HG02981 (cell line): ENCODE data around the gene CREG2.
A peak's percentile ranks its signal among the peaks of the same experiment; 100 is the strongest.

Experiments used
- ATAC-seq: cut with Tn5 transposase; IDR thresholded peaks from one replicate; pipeline ENCODE4 v1.9.1; 2021; ENCODE audit warnings: mild to moderate bottlenecking, moderate library complexity; ENCODE audit not compliant: unreplicated experiment

The CREG2 gene

GRCh38 chr2:101310834-101311695 is 76.2 kb downstream of the CREG2 start:
- ATAC-seq = no peak

DNA sequence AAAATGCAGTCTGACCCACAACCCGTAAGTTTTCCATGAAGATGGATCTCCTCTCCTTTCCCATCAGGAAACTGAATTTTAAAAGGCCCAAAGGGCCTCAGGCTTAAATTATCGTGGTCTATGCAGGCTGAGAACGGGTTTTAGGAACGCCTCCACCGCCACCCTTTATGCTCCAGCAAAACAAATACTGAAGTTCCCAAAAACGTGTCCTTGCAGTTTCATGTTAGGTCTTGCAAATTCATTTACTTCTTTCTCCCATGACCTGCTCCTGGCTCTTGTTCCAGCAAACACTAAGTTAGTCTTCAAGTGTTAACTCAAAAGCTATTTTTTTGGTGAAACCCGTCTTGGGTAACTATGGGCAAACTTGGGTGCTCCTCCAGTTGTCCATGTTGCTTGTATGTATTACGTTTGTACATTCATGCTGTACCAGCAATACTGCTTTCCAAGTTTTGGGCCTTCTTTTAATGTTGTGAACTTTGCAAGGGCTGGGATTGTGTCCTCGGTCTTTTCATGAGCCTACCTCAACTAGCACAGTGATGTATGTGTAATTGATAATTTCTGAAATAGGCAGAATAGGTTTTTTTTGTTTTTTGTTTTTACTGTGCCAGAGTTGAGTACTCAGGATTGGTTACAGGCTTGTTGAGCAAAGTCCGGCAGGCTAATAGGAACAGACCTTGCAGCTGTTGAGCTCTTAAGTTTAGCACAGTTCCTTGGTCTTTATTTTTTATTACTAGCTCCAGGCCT is 77.0 kb downstream of the CREG2 start:
- no peak for ATAC-seq

DNA sequence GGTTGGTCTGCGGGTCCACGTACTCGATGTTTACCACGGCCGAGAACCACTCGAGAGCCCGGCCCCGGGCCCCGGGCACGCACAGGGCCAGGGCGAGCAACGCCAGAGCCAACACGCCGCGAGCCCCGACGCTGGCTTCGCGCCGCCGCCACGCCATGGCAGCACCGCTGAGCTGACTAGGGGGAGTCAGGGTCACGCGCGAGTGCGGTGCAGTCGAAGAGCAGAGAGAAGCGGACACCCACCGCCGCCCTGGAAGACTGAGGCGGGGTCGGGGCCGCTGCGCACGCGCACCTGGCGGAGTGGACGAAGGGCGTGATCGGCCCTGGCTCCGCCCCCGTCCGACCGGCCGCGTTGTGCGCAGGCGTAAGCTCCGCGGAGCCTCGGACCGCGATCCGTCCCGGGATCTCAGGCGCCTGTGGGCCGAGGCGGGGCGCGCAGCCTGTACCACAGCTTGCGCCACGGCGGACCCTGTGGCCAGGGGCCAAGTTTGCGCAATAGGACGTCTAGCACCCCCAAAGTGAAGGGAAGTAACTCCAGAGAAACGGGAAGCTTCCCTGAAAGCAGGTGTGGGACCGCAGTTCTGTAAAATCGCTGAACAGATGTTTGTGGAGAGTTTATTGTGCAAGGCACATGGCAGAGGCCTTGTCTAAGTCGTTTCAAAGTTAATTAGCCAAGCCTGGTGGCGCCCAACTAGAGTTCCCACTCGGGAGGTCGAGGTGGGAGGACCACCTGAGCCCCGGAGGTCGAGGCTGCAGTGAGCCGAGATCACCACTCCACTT is 78.7 kb downstream of the CREG2 start, which contains the start of gene RNF149:
TSS of gene RNF149 (minus strand) at position 270 of the 779 bp plus-strand sequence. CDS start at position 157, 113 bp downstream.
- peak; percentile 56 for ATAC-seq

DNA sequence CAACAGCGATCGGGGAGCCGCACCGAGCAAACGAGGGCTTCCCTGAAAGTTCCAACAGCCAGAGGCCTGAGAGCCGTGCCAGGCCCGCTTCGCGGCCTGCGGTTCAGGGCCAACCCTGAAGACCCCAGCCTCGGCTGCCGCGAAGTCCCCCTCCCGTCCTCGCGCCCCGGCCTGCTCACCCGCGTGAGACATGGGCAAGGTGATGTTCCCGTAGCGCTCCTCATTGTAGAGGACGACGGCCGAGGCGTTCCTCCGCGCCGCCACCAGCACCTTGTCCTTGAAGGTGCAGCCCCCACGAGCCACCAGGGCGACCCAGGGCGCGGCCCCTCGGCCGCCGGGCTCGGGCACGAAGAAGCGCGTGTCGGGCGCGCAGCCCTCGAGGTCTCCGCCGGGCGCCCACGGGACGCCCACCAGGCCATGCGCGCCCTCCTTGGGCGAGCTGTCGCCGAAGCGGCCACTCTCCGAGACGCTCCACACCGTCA is 79.3 kb downstream of the CREG2 start:
- ATAC-seq = peak; percentile 14

DNA sequence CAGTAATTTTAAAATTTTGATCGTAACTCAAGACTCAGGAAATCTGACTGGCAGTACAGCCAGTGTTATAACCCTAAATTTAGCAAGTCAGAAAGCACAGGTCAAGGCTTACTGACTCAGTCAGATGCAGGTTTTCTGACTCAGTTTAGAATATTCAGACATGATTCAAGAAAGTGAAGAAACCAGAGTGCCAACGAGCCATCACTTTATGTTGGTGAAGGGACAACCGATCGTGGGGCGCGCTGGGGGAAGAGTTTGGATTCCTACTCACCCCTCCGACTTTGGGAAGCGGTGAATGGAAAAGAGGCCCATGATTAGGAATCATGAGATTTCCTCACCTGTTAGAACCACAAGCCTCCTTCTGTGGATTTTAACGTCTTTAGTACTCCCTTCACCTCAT is 79.8 kb downstream of the CREG2 start:
- no peak for ATAC-seq

- peak; percentile 0 for ATAC-seq
These were observed 80.9 kb downstream of the CREG2 start for GRCh38 chr2:101306410-101306809.

GRCh38 chr2:101305492-101306078 is 81.7 kb downstream of the CREG2 start:
- no peak for ATAC-seq

DNA sequence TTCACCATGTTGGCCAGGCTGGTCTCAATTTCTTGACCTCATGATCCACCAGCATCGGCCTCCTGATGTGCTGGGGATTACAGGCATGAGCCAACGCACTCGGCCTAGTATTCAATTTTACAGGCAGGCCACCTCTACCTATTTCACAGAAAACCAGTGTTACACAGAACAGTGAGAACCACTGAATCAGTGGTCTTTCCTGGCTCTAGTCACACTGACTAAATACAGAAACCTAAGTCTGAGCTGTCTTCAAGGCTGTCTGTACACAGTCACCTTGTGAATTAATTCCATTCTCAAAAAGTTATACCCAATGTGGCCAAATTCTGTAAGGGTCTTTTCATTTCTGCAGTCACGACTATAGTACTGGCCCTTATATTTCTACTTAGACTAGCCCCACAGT is 82.3 kb downstream of the CREG2 start:
- ATAC-seq = no peak

- ATAC-seq = no peak
These were observed 83.6 kb downstream of the CREG2 start for GRCh38 chr2:101303688-101304087.

- no peak for ATAC-seq
These were observed 85.3 kb downstream of the CREG2 start for GRCh38 chr2:101302016-101302415.

DNA sequence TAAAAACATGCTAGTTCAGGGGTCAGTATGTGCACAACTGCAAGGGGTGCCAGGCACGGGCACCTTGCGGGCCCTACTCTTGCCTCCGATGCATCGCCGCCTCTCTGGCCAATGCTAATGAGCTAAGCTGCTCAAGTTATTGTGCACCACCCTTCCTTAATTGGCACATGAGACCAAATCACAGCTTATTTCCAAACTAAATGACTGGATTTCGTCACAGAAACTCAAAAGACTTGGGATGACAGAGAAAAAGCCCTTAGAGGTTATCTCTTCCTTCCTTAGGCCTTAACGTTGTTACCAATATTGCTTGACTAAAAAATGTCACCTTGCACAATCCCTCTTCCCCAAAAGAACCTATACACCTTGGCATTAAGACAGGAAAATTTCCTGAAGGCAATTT is 86.5 kb downstream of the CREG2 start:
- no peak for ATAC-seq

DNA sequence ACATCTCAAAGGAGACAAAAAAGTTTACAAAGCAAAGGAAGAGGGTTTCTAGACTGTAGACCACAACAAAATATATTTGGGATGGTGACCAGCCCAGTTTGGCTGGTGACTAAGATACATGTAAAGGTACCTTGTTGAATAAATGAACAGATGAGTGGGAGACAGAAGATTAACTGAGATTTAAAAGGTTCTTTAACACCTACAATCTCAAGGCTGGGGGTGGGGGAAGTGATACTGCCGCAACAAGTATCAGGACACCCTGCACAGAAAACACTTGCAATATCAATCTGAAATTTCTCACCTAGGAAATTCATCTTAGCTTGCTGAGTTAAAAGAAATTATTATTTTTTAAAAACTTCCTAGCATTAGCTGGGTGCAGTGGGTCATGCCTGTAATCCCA is 87.1 kb downstream of the CREG2 start:
- no peak for ATAC-seq

DNA sequence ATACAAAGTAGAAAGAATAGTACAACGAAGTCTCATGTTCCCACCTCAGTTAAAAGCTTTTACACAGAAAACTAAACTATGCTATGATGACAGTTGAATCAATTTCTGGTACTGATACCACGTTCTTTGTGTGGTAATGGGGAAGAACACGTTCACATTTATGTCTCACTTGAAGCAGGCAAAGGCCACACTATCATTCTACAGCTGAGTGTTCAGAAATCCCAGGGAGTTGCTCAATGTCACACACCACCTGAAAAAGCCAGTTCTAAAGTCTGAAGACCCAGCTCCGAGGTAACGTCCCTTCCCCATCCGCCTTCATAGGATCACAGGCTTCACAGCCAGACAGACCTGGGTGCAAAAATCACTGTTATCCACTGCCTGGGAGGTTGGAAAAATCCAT is 87.7 kb downstream of the CREG2 start:
- ATAC-seq = no peak

GRCh38 chr2:101297383-101297782 is 89.9 kb downstream of the CREG2 start:
- no peak for ATAC-seq

DNA sequence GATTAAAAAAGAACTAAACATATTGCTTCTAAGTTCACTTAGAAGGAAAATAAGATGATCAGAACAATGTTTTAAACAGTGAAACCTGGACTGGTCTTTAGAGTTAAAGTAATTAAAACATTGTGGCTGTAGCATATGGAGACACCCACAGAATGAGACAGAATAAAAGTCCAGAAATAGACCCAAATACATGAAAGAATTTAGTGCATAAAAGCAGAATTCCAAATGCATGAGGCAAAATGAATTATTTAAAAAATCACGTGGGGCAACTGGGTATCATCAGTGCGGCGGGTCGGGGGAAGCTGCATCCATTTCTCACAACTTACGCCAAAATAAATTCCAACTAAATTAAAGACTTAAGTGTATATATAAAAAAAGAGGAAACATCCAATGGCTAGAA is 90.9 kb downstream of the CREG2 start:
- ATAC-seq = no peak

GRCh38 chr2:101295895-101296294 is 91.4 kb downstream of the CREG2 start:
- ATAC-seq = no peak
